ENCODE results near the gene SLC4A7. TPM values are rescaled to one million over a fixed set of nuclear protein-coding genes. Genes with fewer than 3 reads are reported as not detected.

SLC4A7 gene
- total and polyA plus RNA-seq, 2 donors (not counting 1 experiment from before 2014, with no cell fraction given): 9.4 to 46.9 TPM

GRCh38 chr3:27344192-27344591 is 140.0 kb downstream of the SLC4A7 start:
- Histone ChIP-seq H3K4me2 (replicated peaks; ENCODE audit: low read depth, low read length, poor library complexity, severe bottlenecking) (no peak overlapping the region), H3K9me3 (ENCODE audit: control extremely low read depth in 1 of 3, control insufficient read depth in 2 of 3, insufficient read depth in 1 of 3, low read length in 2 of 3) (no peaks in the 10 kb centered on the region), H3K4me1 (ENCODE audit: control insufficient read depth in 2 of 2, insufficient read depth in 2 of 2, low read length in 2 of 2) (no peaks in the 10 kb centered on the region), H3K4me3 (ENCODE audit: control extremely low read depth in 1 of 5, extremely low read depth in 1 of 5, insufficient read depth in 1 of 5, low read depth in 2 of 5, low read length in 4 of 5) (no peak overlapping the region), H4K20me1 (ENCODE audit: control insufficient read depth, insufficient read depth, low read length, poor library complexity, severe bottlenecking) (no peaks in the 10 kb centered on the region), H3K27ac (ENCODE audit: low read length in 2 of 2) (no peak overlapping the region), H3K36me3 (replicated peaks in 1 of 2; ENCODE audit: control extremely low read depth in 1 of 2, control insufficient read depth in 1 of 2, extremely low read depth in 1 of 2, insufficient read depth in 2 of 2, low read length in 1 of 2) (no peaks in the 10 kb centered on the region), H3K27me3 (replicated peaks in 1 of 4; ENCODE audit: control extremely low read depth in 1 of 4, control insufficient read depth in 3 of 4, insufficient read depth in 4 of 4, low read length in 3 of 4) (no peaks in the 10 kb centered on the region), H3K79me2 (ENCODE audit: control insufficient read depth, insufficient read depth, low read length) (no peaks in the 10 kb centered on the region), H2AFZ (ENCODE audit: insufficient read depth, low read depth, low read length, poor library complexity, severe bottlenecking) (no peak overlapping the region), H3K9ac (ENCODE audit: low read length) (no peak overlapping the region)
- intact Hi-C loops (cut with micrococcal nuclease): no loop called here
- WGBS (ENCODE audit: insufficient coverage): no CpG with 5 or more reads among the region's 3 CpGs
- CTCF ChIA-PET: no interaction called here
- Mint-ChIP-seq H3K9me3 (ENCODE audit: insufficient read depth) (no peaks in the 10 kb centered on the region), H3K27me3 (no peaks in the 10 kb centered on the region), H3K4me1 (peaks cover 10% of the 10 kb centered on the region), H3K4me3 (no peak overlapping the region), H3K27ac (no peak overlapping the region)
- DNase-seq (no peak), ATAC-seq (ENCODE audit: low read depth) (no peak)
- POLR2A ChIA-PET: no interaction called here
- TF ChIP-seq EZH2 (IDR thresholded peaks at IDR 0.05; ENCODE audit: borderline replicate concordance, insufficient read depth, low read depth, low read length, poor library complexity, severe bottlenecking): no peak
- TF ChIP-seq CTCF (IDR thresholded peaks at IDR 0.05): no peak

GRCh38 chr3:27342267-27342666 is 141.9 kb downstream of the SLC4A7 start:
- ATAC-seq (ENCODE audit: low read depth) (no peak), DNase-seq (no peak)
- Mint-ChIP-seq H3K4me1 (peaks cover 10% of the 10 kb centered on the region), H3K27me3 (no peaks in the 10 kb centered on the region), H3K4me3 (no peak overlapping the region), H3K9me3 (ENCODE audit: insufficient read depth) (peaks cover 3% of the 10 kb centered on the region), H3K27ac (no peak overlapping the region)
- ChIA-PET POLR2A (no interaction called here), CTCF (no interaction called here)
- H3K27me3 ChIP-seq (replicated peaks in 1 of 4; ENCODE audit: control extremely low read depth in 1 of 4, control insufficient read depth in 3 of 4, insufficient read depth in 4 of 4, low read length in 3 of 4): no peaks in the 10 kb centered on the region
- no peaks in the 10 kb centered on the region for H3K9me3 ChIP-seq (ENCODE audit: control extremely low read depth in 1 of 3, control insufficient read depth in 2 of 3, insufficient read depth in 1 of 3, low read length in 2 of 3)
- no peak overlapping the region for H2AFZ ChIP-seq (ENCODE audit: insufficient read depth, low read depth, low read length, poor library complexity, severe bottlenecking)
- TF ChIP-seq EZH2 (IDR thresholded peaks at IDR 0.05; ENCODE audit: borderline replicate concordance, insufficient read depth, low read depth, low read length, poor library complexity, severe bottlenecking) (no peak), CTCF (IDR thresholded peaks at IDR 0.05) (no peak)
- H3K9ac ChIP-seq (ENCODE audit: low read length): no peak overlapping the region
- H3K79me2 ChIP-seq (ENCODE audit: control insufficient read depth, insufficient read depth, low read length): no peaks in the 10 kb centered on the region
- no peak overlapping the region for H3K27ac ChIP-seq (ENCODE audit: low read length in 2 of 2)
- H4K20me1 ChIP-seq (ENCODE audit: control insufficient read depth, insufficient read depth, low read length, poor library complexity, severe bottlenecking): no peaks in the 10 kb centered on the region
- no peak overlapping the region for H3K4me3 ChIP-seq (ENCODE audit: control extremely low read depth in 1 of 5, extremely low read depth in 1 of 5, insufficient read depth in 1 of 5, low read depth in 2 of 5, low read length in 4 of 5)
- H3K36me3 ChIP-seq (replicated peaks in 1 of 2; ENCODE audit: control extremely low read depth in 1 of 2, control insufficient read depth in 1 of 2, extremely low read depth in 1 of 2, insufficient read depth in 2 of 2, low read length in 1 of 2): no peaks in the 10 kb centered on the region
- intact Hi-C loops (cut with micrococcal nuclease): no loop called here
- WGBS (ENCODE audit: insufficient coverage): 100% methylated on average over 1 of the region's 1 CpG
- H3K4me1 ChIP-seq (ENCODE audit: control insufficient read depth in 2 of 2, insufficient read depth in 2 of 2, low read length in 2 of 2): no peaks in the 10 kb centered on the region
- no peak overlapping the region for H3K4me2 ChIP-seq (replicated peaks; ENCODE audit: low read depth, low read length, poor library complexity, severe bottlenecking)
